ENCODE measurements around the gene MPHOSPH9. TPM values are rescaled to one million over a fixed set of nuclear protein-coding genes. Genes with fewer than 3 reads are reported as not detected.

The MPHOSPH9 gene
- total RNA-seq, 1 experiment from 2014 or later, result 72.3 TPM

GRCh38 chr12:123271001-123271668 is 38.2 kb upstream of the MPHOSPH9 start:
- Histone ChIP-seq H3K36me3 (ENCODE audit: control insufficient read depth, insufficient read depth, low read length) (no peaks in the 10 kb centered on the region; the same call in 1 of the 2 replicates), H3K27me3 (ENCODE audit: control insufficient read depth, insufficient read depth, low read length) (no peaks in the 10 kb centered on the region), H3K27ac (ENCODE audit: low read length) (no peak overlapping the region), H3K4me3 (ENCODE audit: low read depth in 2 of 2, low read length in 2 of 2) (peak overlapping the region; percentile 71 to 81), H3K9me3 (ENCODE audit: control insufficient read depth, insufficient read depth, low read depth, low read length) (no peaks in the 10 kb centered on the region), H3K4me1 (ENCODE audit: control insufficient read depth, insufficient read depth, low read length) (peaks cover 14% of the 10 kb centered on the region)
- in situ Hi-C loops (cut with HindIII; ENCODE audit: low pct_unique_long_range_greater_than_20kb, low sequenced_read_pairs) (no loop called here), intact Hi-C loops (cut with micrococcal nuclease; ENCODE audit: unreplicated experiment) (no loop called here)
- peak; percentile 76 for ATAC-seq
- no TSS peak for BruUV-seq (replicated peaks)
- ChIA-PET CTCF (no interaction called here), POLR2A (no interaction called here)
- no peak for DNase-seq (ENCODE audit: low read depth, low spot score)
- TF ChIP-seq CTCF (IDR thresholded peaks at IDR 0.05) (peak; percentile 91), SIN3A (IDR thresholded peaks at IDR 0.05; ENCODE audit: borderline replicate concordance, insufficient read depth, low read depth, low read length) (0 out of 2 replicates have a peak, but pooled peaks have one; percentile 53), REST (IDR thresholded peaks at IDR 0.05; ENCODE audit: insufficient read depth in 1 of 2, low read depth in 2 of 2, low read length in 1 of 2) (no peak)

DNA sequence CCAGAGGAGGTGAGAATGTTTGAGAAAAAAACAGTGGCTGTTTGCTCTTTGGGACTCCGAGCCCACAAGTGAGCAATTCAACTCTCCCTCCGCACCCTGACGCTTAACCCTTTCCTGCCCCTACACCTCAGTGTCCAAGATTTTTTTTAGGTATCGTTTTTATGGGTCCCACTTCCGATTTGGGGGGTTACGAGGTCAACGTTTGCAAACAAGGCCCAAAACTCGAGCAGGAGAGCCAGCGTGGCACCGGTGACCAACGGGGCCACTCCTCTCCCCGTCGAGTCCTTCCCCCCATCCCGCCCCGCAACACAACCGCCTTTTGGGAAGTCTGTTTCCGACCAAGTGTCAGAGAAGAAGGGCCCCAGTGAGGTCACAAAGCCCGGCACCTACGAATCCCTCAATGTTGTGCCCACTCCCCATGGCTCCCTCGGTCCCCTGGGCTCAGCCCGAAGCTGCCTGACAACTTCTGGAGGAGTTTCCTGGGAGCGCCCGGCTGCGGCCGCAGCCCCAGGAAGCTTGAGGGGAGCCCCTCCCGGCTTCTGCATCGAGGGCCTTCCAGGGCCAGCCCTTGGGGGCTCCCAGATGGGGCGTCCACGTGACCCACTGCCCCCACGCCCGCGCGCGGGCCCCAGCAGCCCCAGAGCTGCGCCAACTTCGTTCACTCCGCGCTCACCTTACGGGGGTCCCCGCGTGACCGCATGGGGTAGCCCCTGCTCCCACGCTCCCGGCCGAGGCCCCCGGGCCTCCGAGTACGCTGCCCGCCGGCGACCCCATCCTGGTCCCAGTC is 37.5 kb upstream of the MPHOSPH9 start:
- ATAC-seq (peak; percentile 10; the same call in 1 of the 2 replicates), DNase-seq (ENCODE audit: low read depth, low spot score) (no peak)
- H3K27ac ChIP-seq (ENCODE audit: low read length), result peak overlapping the region; percentile 80
- H3K4me1 ChIP-seq (ENCODE audit: control insufficient read depth, insufficient read depth, low read length), result peaks cover 14% of the 10 kb centered on the region
- intact Hi-C loops (cut with micrococcal nuclease; ENCODE audit: unreplicated experiment) (no loop called here), in situ Hi-C loops (cut with HindIII; ENCODE audit: low pct_unique_long_range_greater_than_20kb, low sequenced_read_pairs) (no loop called here)
- TF ChIP-seq REST (IDR thresholded peaks at IDR 0.05; ENCODE audit: insufficient read depth in 1 of 2, low read depth in 2 of 2, low read length in 1 of 2), result no peak
- H3K4me3 ChIP-seq (ENCODE audit: low read depth in 2 of 2, low read length in 2 of 2), result peak overlapping the region; percentile 71 to 81
- TSS peak; percentile 73 for BruUV-seq (replicated peaks)
- H3K9me3 ChIP-seq (ENCODE audit: control insufficient read depth, insufficient read depth, low read depth, low read length), result no peaks in the 10 kb centered on the region
- H3K36me3 ChIP-seq (ENCODE audit: control insufficient read depth, insufficient read depth, low read length), result no peaks in the 10 kb centered on the region; the same call in 1 of the 2 replicates
- ChIA-PET CTCF (interaction anchor here (0.7 kb wide), 1 partner anchor 27 kb away, joined by 3 read pairs; no protein-coding TSS in a partner anchor), POLR2A (no interaction called here)
- no peaks in the 10 kb centered on the region for H3K27me3 ChIP-seq (ENCODE audit: control insufficient read depth, insufficient read depth, low read length)
